HG03571 (cell line): Measurements from ENCODE around the gene KLHL17.

Experiments
- ATAC-seq: cut with Tn5 transposase; IDR thresholded peaks from one replicate; pipeline ENCODE4 v1.9.1; 2021; ENCODE audit not compliant: unreplicated experiment

The KLHL17 gene

GRCh38 chr1:921011-921837 lies 39.2 kb upstream of the KLHL17 start:
- ATAC-seq: no peak

- no peak for ATAC-seq
These were observed 37.0 kb upstream of the KLHL17 start, which contains the start of gene SAMD11 for GRCh38 chr1:923131-923990. Gene SAMD11, plus strand, starts transcription at chr1:923923. Its CDS starts 509 bp downstream, at chr1:924432.

- ATAC-seq: no peak
These were observed 36.3 kb upstream of the KLHL17 start for GRCh38 chr1:923991-924655.

- no peak for ATAC-seq
These were observed 35.5 kb upstream of the KLHL17 start for GRCh38 chr1:924656-925560.

- ATAC-seq: no peak
These were observed 34.6 kb upstream of the KLHL17 start for GRCh38 chr1:925561-926421.

- ATAC-seq: no peak
These were observed 33.1 kb upstream of the KLHL17 start for GRCh38 chr1:927234-927633.

- no peak for ATAC-seq
These were observed 32.6 kb upstream of the KLHL17 start for GRCh38 chr1:927748-928147.

GRCh38 chr1:928825-929661 lies 31.3 kb upstream of the KLHL17 start:
- ATAC-seq: no peak

GRCh38 chr1:929712-930632 lies 30.4 kb upstream of the KLHL17 start:
- no peak for ATAC-seq

GRCh38 chr1:930633-931138 lies 29.7 kb upstream of the KLHL17 start:
- no peak for ATAC-seq

- no peak for ATAC-seq
These were observed 28.8 kb upstream of the KLHL17 start for GRCh38 chr1:931380-932172.

GRCh38 chr1:932173-932510 lies 28.2 kb upstream of the KLHL17 start:
- ATAC-seq: no peak

- no peak for ATAC-seq
These were observed 27.4 kb upstream of the KLHL17 start for GRCh38 chr1:932776-933602.

GRCh38 chr1:933603-933940 lies 26.8 kb upstream of the KLHL17 start:
- no peak for ATAC-seq

GRCh38 chr1:934991-935750 lies 25.2 kb upstream of the KLHL17 start:
- ATAC-seq: no peak
